GM12875 (cell line): Measurements from ENCODE around the gene TSPAN12.

Source experiments
- H3K4me3 ChIP-seq: one replicate; pipeline ENCODE4 v1.5.1; 2011; ENCODE audit warnings: low read depth, low read length, control low read depth
- CTCF ChIP-seq: IDR thresholded peaks from 2 replicates; pipeline ENCODE4 v1.5.1; 2011; ENCODE audit warnings: low read depth, mild to moderate bottlenecking, control low read depth, inconsistent platforms, low read length, moderate library complexity, borderline replicate concordance; ENCODE audit not compliant: insufficient read depth

TSPAN12 gene

DNA sequence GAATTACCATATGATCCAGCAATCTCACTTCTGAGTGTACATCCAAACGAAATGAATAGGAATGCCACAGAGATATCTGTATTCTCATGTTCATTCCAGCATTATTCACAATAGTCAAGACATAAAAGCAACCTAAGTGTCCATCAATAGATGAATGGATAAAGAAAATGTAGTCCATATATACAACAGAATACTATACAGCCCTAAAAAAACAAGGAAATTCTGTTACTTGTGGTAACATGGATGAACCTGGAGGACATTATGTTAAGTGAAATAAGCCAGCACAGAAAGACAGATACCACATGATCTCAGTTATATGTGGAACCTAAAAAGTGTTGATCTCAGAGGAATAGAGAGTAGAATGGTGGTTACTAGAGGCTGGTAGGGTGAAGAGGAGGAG, 26.7 kb downstream of the TSPAN12 start:
- H3K4me3 ChIP-seq, result no peak overlapping the region
- no peak for TF ChIP-seq CTCF

- no peak for TF ChIP-seq CTCF
Measured at GRCh38 chr7:120829487-120829886, 28.5 kb downstream of the TSPAN12 start.

DNA sequence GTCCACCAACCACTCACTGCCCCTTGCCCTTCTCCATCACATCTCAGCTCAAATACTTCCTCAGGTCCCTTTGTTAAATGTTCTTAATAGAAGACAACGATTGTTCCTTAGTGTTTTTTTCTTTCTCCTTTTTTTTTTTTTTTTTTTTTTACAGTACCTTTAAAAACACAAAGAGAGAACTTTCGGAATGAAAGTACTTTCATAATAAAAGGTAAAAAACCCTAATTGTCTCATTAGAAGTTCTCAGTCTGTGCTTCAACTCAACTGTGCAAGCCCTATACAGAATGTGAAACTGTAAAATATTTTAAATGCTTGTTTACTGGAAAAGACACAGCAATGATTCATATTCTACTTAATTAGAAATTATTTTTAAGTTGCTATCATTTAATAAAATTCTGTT, 29.4 kb downstream of the TSPAN12 start:
- no peak for TF ChIP-seq CTCF
- H3K4me3 ChIP-seq, result no peak overlapping the region

More at GRCh38 chr7:120829487-120829886, 28.5 kb downstream of the TSPAN12 start:
- H3K4me3 ChIP-seq, result no peak overlapping the region

GRCh38 chr7:120827371-120828118, 30.4 kb downstream of the TSPAN12 start:
- H3K4me3 ChIP-seq, result no peak overlapping the region
- no peak for TF ChIP-seq CTCF

DNA sequence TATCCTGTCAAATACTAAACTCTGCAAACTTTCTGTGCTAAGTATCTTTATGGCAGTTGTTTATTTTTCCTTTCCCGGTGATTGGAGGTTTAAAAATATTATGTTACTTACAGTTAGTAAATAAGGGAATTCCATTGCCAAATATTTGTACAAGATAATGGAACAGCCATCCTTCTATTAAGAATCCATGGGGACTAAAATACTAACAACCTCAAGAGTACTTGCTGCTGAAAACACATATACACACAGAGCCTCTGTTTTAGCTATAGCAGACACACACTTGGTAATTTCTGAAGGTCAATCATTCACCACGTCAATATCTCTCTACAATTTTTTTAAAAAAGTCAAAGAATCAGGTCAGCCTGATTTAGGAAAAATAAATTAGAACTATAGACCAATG, 32.4 kb downstream of the TSPAN12 start:
- TF ChIP-seq CTCF, result no peak
- H3K4me3 ChIP-seq, result no peak overlapping the region

GRCh38 chr7:120825152-120825551, 32.8 kb downstream of the TSPAN12 start:
- H3K4me3 ChIP-seq, result no peak overlapping the region
- TF ChIP-seq CTCF, result no peak

DNA sequence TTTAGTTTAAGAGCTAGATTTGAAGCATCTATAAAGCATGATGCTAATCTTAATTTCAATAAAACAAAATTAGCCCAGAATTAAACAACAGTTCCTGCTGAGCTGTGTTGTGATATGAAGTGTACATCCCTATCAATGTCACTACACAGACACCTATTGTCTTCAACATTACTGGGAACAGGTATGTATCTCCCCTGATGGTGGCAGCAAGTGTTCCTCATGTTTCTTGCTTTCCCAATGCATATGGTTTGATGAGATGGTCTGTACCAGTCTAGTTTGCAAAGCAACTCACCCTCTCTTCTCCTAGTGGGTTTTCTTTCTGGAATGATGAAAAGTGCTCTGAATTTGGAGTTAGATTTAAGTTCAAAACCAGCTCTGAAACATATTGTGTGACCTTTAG, 38.1 kb downstream of the TSPAN12 start:
- no peak for TF ChIP-seq CTCF
- H3K4me3 ChIP-seq, result no peak overlapping the region
